SK-N-SH treated with all-trans-retinoic acid at 6 μM for 48 hours (cell line): ENCODE results near the gene MAP1B.
A peak's percentile ranks its signal among the peaks of the same experiment; 100 is the strongest.

Experiments used
- ATAC-seq: fragments of 200-7000 bp; cut with Tn5 transposase; 3 replicates; pipeline ENCODE4 v1.9.1; 2020; ENCODE audit warnings: mild to moderate bottlenecking, moderate library complexity
- ARNTL ChIP-seq: fragments of 450-650 bp; formaldehyde crosslinking; IDR thresholded peaks from 2 replicates; pipeline ENCODE4 v1.5.0; 2020; ENCODE audit warnings: low read depth, mild to moderate bottlenecking, moderate library complexity, borderline replicate concordance
- CSDC2 ChIP-seq: fragments of 250-450 bp; sonication (Bioruptor Pico); IDR thresholded peaks from 2 replicates; pipeline ENCODE4 v1.5.0; 2020; ENCODE audit warnings: mild to moderate bottlenecking, moderate library complexity
- ESRRG ChIP-seq: fragments of 250-450 bp; sonication (Bioruptor Pico); IDR thresholded peaks from 2 replicates; pipeline ENCODE4 v1.6.1; 2021; ENCODE audit warnings: mild to moderate bottlenecking
- GLIS3 ChIP-seq: fragments of 250-450 bp; sonication (Bioruptor Pico); IDR thresholded peaks from 2 replicates; pipeline ENCODE4 v1.5.0; 2020; ENCODE audit warnings: mild to moderate bottlenecking, moderate library complexity
- ISL1 ChIP-seq: fragments of 250-450 bp; sonication (Bioruptor Pico); IDR thresholded peaks from 2 replicates; pipeline ENCODE4 v2.1.2; 2022; ENCODE audit warnings: mild to moderate bottlenecking, moderate library complexity
- OSR1 ChIP-seq: fragments of 250-450 bp; sonication (Bioruptor Pico); IDR thresholded peaks from 2 replicates; pipeline ENCODE4 v1.8.0; 2022; ENCODE audit warnings: moderate library complexity, mild to moderate bottlenecking, inconsistent platforms
- RARB ChIP-seq: fragments of 250-450 bp; sonication (Bioruptor Pico); IDR thresholded peaks from 2 replicates; pipeline ENCODE4 v1.8.0; 2021; ENCODE audit warnings: mild to moderate bottlenecking, moderate library complexity
- SNAI2 ChIP-seq: fragments of 250-450 bp; sonication (Bioruptor Pico); IDR thresholded peaks from 2 replicates; pipeline ENCODE4 v1.5.0; 2020; ENCODE audit warnings: mild to moderate bottlenecking, moderate library complexity
- TCF4 ChIP-seq: fragments of 250-450 bp; sonication (Bioruptor Pico); IDR thresholded peaks from 2 replicates; pipeline ENCODE4 v1.8.0; 2021; ENCODE audit warnings: mild to moderate bottlenecking, moderate library complexity, borderline replicate concordance
- TOX ChIP-seq: fragments of 250-450 bp; sonication (Bioruptor Pico); IDR thresholded peaks from 2 replicates; pipeline ENCODE4 v1.8.0; 2021; ENCODE audit warnings: mild to moderate bottlenecking, moderate library complexity, borderline replicate concordance
- ZFP3 ChIP-seq: fragments of 250-450 bp; sonication (Bioruptor Pico); IDR thresholded peaks from 2 replicates; pipeline ENCODE4 v1.5.0; 2020; ENCODE audit warnings: mild to moderate bottlenecking, moderate library complexity
- ZFP30 ChIP-seq: fragments of 450-650 bp; formaldehyde crosslinking; IDR thresholded peaks from 2 replicates; pipeline ENCODE4 v1.5.0; 2022; ENCODE audit warnings: mild to moderate bottlenecking, moderate library complexity
- ZNF70 ChIP-seq: fragments of 450-650 bp; formaldehyde crosslinking; IDR thresholded peaks from 2 replicates; pipeline ENCODE4 v1.5.0; 2020; ENCODE audit warnings: mild to moderate bottlenecking, moderate library complexity
- ZNF8 ChIP-seq: fragments of 450-650 bp; formaldehyde crosslinking; IDR thresholded peaks from 2 replicates; pipeline ENCODE4 v1.5.0; 2020; ENCODE audit warnings: mild to moderate bottlenecking, moderate library complexity
- TF ChIP-seq, protein P1 (sequence below): fragments of 250-450 bp; sonication (Bioruptor Pico); IDR thresholded peaks from 2 replicates; pipeline ENCODE4 v1.5.0; 2020; ENCODE audit warnings: mild to moderate bottlenecking, moderate library complexity
- TF ChIP-seq, protein P2 (sequence below): fragments of 250-450 bp; sonication (Bioruptor Pico); IDR thresholded peaks from 2 replicates; pipeline ENCODE4 v1.5.1; 2020; ENCODE audit warnings: low read depth, mild to moderate bottlenecking, moderate library complexity
- TF ChIP-seq, protein P3 (sequence below): fragments of 250-450 bp; sonication (Bioruptor Pico); IDR thresholded peaks from 2 replicates; pipeline ENCODE4 v1.8.0; 2021; ENCODE audit warnings: low read depth, mild to moderate bottlenecking, moderate library complexity, borderline replicate concordance
- TF ChIP-seq, protein P4 (sequence below): fragments of 250-450 bp; sonication (Bioruptor Pico); IDR thresholded peaks from 2 replicates; pipeline ENCODE4 v1.8.0; 2020; ENCODE audit warnings: mild to moderate bottlenecking, moderate library complexity, borderline replicate concordance

MAP1B gene

DNA sequence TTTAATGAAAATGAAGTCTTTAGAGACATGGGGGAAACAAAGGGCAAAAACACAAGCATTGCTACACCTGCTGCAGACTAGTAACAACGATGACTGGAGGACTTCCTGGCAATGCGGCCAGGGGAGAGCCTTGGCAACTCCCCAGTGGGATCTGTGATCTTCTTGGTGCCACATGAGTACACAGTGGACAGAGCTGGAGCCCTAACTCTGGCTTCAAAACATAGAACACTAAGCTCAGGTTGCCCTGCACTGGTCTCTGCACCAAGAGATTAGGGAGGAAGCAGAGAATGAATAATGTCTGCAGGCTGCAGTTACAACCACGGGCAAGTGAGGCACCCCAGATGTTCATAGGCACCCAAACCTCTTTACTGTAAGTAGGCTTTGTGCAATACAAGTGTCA is 121.7 kb downstream of the MAP1B start:
- ATAC-seq, result no peak

DNA sequence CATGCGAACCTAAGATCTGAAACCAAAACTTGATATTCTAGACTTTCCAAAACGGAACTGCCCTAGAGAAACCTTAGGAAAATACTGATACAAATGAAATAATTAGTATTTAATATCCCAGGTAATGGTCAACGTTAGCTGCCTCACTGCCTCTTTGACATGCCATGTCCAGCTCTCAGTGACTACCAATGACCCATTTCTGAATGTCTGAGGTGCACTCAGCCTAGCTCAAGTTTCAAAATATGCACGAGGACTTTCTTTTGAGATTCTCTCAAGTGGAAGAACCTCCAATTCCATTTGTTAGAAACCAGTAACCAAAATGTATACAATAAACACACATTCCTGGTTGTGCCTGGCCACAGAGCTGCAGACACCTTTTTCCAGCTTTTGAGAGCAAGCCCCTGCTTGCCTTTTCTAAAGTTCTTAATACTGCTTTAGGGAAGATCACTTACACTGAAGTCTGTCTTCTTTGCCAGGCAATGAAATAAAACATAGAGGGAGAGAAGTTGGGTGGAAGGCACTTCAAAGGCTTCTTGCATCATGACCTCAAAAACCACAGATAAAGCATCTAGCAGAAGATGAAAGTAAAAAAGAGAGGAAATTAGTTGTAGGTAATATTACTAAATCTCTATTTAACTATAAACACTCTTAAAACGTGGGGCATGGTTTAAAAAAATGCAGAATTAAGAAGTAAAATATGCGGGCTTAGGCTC is 124.9 kb downstream of the MAP1B start:
- peak; percentile 24; the same call in 1 of the 2 replicates for TF ChIP-seq ZFP30
- TF ChIP-seq ISL1 (CRISPR knock-in tag), result no peak
- TF ChIP-seq, all 23 proteins: peak for 1
- ATAC-seq, result no peak

More for the DNA sequence above, 121.7 kb downstream of the MAP1B start:
- TF ChIP-seq, protein P1, sequence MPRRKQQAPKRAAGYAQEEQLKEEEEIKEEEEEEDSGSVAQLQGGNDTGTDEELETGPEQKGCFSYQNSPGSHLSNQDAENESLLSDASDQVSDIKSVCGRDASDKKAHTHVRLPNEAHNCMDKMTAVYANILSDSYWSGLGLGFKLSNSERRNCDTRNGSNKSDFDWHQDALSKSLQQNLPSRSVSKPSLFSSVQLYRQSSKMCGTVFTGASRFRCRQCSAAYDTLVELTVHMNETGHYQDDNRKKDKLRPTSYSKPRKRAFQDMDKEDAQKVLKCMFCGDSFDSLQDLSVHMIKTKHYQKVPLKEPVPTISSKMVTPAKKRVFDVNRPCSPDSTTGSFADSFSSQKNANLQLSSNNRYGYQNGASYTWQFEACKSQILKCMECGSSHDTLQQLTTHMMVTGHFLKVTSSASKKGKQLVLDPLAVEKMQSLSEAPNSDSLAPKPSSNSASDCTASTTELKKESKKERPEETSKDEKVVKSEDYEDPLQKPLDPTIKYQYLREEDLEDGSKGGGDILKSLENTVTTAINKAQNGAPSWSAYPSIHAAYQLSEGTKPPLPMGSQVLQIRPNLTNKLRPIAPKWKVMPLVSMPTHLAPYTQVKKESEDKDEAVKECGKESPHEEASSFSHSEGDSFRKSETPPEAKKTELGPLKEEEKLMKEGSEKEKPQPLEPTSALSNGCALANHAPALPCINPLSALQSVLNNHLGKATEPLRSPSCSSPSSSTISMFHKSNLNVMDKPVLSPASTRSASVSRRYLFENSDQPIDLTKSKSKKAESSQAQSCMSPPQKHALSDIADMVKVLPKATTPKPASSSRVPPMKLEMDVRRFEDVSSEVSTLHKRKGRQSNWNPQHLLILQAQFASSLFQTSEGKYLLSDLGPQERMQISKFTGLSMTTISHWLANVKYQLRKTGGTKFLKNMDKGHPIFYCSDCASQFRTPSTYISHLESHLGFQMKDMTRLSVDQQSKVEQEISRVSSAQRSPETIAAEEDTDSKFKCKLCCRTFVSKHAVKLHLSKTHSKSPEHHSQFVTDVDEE (CRISPR knock-in tag), result no peak
- no peak for TF ChIP-seq ZFP30
- no peak for TF ChIP-seq ZFP3 (CRISPR knock-in tag)
- no peak for TF ChIP-seq ZNF70 (CRISPR knock-in tag)
- TF ChIP-seq ARNTL, result no peak
- TF ChIP-seq ESRRG (CRISPR knock-in tag), result no peak
- no peak for TF ChIP-seq TOX (CRISPR knock-in tag)
- TF ChIP-seq, protein P2, sequence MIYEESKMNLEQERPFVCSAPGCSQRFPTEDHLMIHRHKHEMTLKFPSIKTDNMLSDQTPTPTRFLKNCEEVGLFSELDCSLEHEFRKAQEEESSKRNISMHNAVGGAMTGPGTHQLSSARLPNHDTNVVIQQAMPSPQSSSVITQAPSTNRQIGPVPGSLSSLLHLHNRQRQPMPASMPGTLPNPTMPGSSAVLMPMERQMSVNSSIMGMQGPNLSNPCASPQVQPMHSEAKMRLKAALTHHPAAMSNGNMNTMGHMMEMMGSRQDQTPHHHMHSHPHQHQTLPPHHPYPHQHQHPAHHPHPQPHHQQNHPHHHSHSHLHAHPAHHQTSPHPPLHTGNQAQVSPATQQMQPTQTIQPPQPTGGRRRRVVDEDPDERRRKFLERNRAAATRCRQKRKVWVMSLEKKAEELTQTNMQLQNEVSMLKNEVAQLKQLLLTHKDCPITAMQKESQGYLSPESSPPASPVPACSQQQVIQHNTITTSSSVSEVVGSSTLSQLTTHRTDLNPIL (CRISPR knock-in tag), result no peak
- no peak for TF ChIP-seq SNAI2 (CRISPR knock-in tag)
- TF ChIP-seq GLIS3 (CRISPR knock-in tag), result no peak
- no peak for TF ChIP-seq TCF4 (CRISPR knock-in tag)
- no peak for TF ChIP-seq RARB (CRISPR knock-in tag)
- TF ChIP-seq, protein P3, sequence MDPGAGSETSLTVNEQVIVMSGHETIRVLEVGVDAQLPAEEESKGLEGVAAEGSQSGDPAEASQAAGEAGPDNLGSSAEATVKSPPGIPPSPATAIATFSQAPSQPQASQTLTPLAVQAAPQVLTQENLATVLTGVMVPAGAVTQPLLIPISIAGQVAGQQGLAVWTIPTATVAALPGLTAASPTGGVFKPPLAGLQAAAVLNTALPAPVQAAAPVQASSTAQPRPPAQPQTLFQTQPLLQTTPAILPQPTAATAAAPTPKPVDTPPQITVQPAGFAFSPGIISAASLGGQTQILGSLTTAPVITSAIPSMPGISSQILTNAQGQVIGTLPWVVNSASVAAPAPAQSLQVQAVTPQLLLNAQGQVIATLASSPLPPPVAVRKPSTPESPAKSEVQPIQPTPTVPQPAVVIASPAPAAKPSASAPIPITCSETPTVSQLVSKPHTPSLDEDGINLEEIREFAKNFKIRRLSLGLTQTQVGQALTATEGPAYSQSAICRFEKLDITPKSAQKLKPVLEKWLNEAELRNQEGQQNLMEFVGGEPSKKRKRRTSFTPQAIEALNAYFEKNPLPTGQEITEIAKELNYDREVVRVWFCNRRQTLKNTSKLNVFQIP (CRISPR knock-in tag), result no peak

DNA sequence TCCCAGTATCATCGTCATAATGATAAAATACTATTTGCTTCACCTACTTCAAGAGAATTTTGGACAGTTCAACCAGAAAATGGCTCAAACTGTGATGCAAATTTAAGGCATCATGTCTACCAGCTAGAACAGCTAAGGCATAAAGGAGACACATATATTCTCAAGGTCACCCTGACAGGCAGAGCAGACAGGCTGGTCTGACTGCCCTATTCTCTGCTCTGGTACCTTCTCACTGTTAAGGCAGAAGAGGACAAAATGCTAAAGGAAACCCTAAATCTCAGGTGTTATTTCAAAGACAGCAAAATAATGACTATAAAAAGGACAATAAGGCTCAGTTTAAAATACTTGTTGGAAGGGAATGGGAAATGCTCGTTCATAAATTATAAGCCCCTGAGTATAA is 125.6 kb downstream of the MAP1B start:
- no peak for ATAC-seq
- TF ChIP-seq TOX (CRISPR knock-in tag) (no peak), ZNF8 (no peak), TCF4 (CRISPR knock-in tag) (no peak), CSDC2 (CRISPR knock-in tag) (no peak), RARB (CRISPR knock-in tag) (no peak), ISL1 (CRISPR knock-in tag) (no peak), ESRRG (CRISPR knock-in tag) (no peak), GLIS3 (CRISPR knock-in tag) (no peak)
- TF ChIP-seq, protein P4, sequence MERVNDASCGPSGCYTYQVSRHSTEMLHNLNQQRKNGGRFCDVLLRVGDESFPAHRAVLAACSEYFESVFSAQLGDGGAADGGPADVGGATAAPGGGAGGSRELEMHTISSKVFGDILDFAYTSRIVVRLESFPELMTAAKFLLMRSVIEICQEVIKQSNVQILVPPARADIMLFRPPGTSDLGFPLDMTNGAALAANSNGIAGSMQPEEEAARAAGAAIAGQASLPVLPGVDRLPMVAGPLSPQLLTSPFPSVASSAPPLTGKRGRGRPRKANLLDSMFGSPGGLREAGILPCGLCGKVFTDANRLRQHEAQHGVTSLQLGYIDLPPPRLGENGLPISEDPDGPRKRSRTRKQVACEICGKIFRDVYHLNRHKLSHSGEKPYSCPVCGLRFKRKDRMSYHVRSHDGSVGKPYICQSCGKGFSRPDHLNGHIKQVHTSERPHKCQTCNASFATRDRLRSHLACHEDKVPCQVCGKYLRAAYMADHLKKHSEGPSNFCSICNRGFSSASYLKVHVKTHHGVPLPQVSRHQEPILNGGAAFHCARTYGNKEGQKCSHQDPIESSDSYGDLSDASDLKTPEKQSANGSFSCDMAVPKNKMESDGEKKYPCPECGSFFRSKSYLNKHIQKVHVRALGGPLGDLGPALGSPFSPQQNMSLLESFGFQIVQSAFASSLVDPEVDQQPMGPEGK (CRISPR knock-in tag), result no peak

DNA sequence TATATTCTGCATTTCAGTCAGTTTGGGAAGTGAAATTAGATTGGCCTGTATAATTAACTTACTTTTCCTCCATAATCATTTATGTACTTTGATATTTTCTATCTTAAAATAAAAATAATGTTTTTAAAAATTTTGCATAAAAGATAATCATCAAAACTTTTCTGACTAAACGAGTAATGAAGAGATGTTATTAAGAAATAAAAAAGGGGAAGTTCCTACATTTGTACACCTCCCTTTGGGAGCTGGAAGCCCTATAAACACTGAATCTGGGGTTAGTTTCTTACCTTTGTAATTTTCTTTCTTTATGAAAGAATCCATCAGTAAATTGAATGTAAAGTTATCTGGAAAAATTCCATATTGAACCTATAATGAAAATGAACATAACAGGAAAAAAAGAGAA is 126.6 kb downstream of the MAP1B start:
- ATAC-seq, result no peak

More for the DNA sequence above, 126.6 kb downstream of the MAP1B start:
- TF ChIP-seq ZNF70 (CRISPR knock-in tag) (no peak), ISL1 (CRISPR knock-in tag) (0 out of 2 replicates have a peak, but pooled peaks have one; percentile 4), OSR1 (CRISPR knock-in tag) (no peak)
- TF ChIP-seq, protein P1 (CRISPR knock-in tag), result no peak
